Fibroblast of lung (primary cell): ENCODE data around the gene LAMC3. TPM values are rescaled to one million over a fixed set of nuclear protein-coding genes. Genes with fewer than 3 reads are reported as not detected.

Source experiments
- DNase-seq, 2 donors: peaks; one replicate each; pipeline versions ENCODE4 v3.0.0 to v3.0.0-alpha.2; 2010; ENCODE audit warnings: low read depth in 2 of 2
- H2AFZ ChIP-seq: 2 replicates; pipeline ENCODE4 v1.5.1; 2012; ENCODE audit warnings: low read length, control low read depth, inconsistent platforms
- H3K27ac ChIP-seq: 2 replicates; pipeline ENCODE4 v1.5.1; 2011; ENCODE audit warnings: low read length, control low read depth; ENCODE audit not compliant: insufficient read depth
- H3K27me3 ChIP-seq: 2 replicates; pipeline ENCODE4 v1.5.1; 2011; ENCODE audit warnings: mild to moderate bottlenecking, low read length; ENCODE audit not compliant: control insufficient read depth, insufficient read depth
- H3K36me3 ChIP-seq: 2 replicates; pipeline ENCODE4 v1.5.1; 2011; ENCODE audit warnings: low read length; ENCODE audit not compliant: control insufficient read depth, insufficient read depth
- H3K4me1 ChIP-seq: 2 replicates; pipeline ENCODE4 v1.5.1; 2011; ENCODE audit warnings: low read length; ENCODE audit not compliant: control insufficient read depth, insufficient read depth; ENCODE audit errors: extremely low read depth
- H3K4me2 ChIP-seq: 2 replicates; pipeline ENCODE4 v1.5.1; 2011; ENCODE audit warnings: low read length, control low read depth; ENCODE audit not compliant: insufficient read depth; ENCODE audit errors: extremely low read depth
- H3K4me3 ChIP-seq, 4 experiments: fragments of 200-600 bp in 1 of 4; sonication (generic) in 1 of 4; replicated peaks in 1 of 4; 2 replicates each; pipeline ENCODE4 v1.5.1; 2011 to 2016; ENCODE audit warnings: low read length in 4 of 4, low read depth in 3 of 4, mild to moderate bottlenecking in 3 of 4, control low read depth in 2 of 4, inconsistent platforms in 1 of 4, mixed read lengths in 1 of 4; ENCODE audit not compliant: insufficient read depth in 1 of 4; ENCODE audit errors: control extremely low read depth in 1 of 4
- H3K79me2 ChIP-seq: 2 replicates; pipeline ENCODE4 v1.5.1; 2012; ENCODE audit warnings: mild to moderate bottlenecking, low read length, inconsistent platforms; ENCODE audit not compliant: control insufficient read depth, insufficient read depth
- H3K9ac ChIP-seq: 2 replicates; pipeline ENCODE4 v1.5.1; 2011; ENCODE audit warnings: mild to moderate bottlenecking, low read length, control low read depth; ENCODE audit not compliant: insufficient read depth
- H3K9me3 ChIP-seq: 2 replicates; pipeline ENCODE4 v1.5.1; 2012; ENCODE audit warnings: low read depth, low read length; ENCODE audit not compliant: control insufficient read depth, insufficient read depth
- H4K20me1 ChIP-seq: 2 replicates; pipeline ENCODE4 v1.5.1; 2011; ENCODE audit warnings: low read length; ENCODE audit not compliant: control insufficient read depth, insufficient read depth; ENCODE audit errors: extremely low read depth
- CTCF ChIP-seq, 2 donors: IDR thresholded peaks in 1 of 2; conservative IDR thresholded peaks in 1 of 2; 1 replicate in 1 of 2; 2 replicates in 1 of 2; pipeline ENCODE4 v1.5.1; 2011 to 2012; ENCODE audit warnings: low read length in 2 of 2, control low read depth in 1 of 2, inconsistent platforms in 1 of 2, low read depth in 1 of 2, mild to moderate bottlenecking in 1 of 2
- EZH2 ChIP-seq: IDR thresholded peaks from 2 replicates; pipeline ENCODE4 v1.5.1; 2012; ENCODE audit warnings: low read length, control low read depth, mild to moderate bottlenecking; ENCODE audit errors: missing control alignments
- polyA plus RNA-seq, 2 donors: library from polyadenylated mRNA; depleted of rRNA in 1 of 2; stranded (reverse) in 1 of 2; unstranded in 1 of 2; fragments of >200 nt; gene quantifications; 2 replicates each; pipeline ENCODE4 v1.2.1, GENCODE V29; 2011 to 2012; ENCODE audit warnings: missing spikeins in 1 of 2
- total RNA-seq: library from RNA; depleted of rRNA; stranded (reverse); fragments of >200 nt; gene quantifications from 2 replicates; pipeline ENCODE4 v1.2.1, GENCODE V29; 2014

Gene LAMC3
- total and polyA plus RNA-seq, 2 donors (not counting 1 experiment from before 2014, with no cell fraction given) = 0.17 to 1.4 TPM

GRCh38 chr9:131116281-131117120 is 107.5 kb downstream of the LAMC3 start:
- no peak overlapping the region for H3K9ac ChIP-seq
- H3K27me3 ChIP-seq = peaks cover 8% of the 10 kb centered on the region
- H3K9me3 ChIP-seq = no peaks in the 10 kb centered on the region
- H3K4me1 ChIP-seq = no peaks in the 10 kb centered on the region
- no peaks in the 10 kb centered on the region for H3K36me3 ChIP-seq
- no peaks in the 10 kb centered on the region for H4K20me1 ChIP-seq
- H3K4me3 ChIP-seq = no peak overlapping the region
- H2AFZ ChIP-seq = no peak overlapping the region
- no peak for TF ChIP-seq EZH2
- TF ChIP-seq CTCF (conservative IDR thresholded peaks at IDR 0.05 in 1 of 2, IDR thresholded peaks at IDR 0.05 in 1 of 2; ENCODE audit: low read depth in 1 of 2, low read length in 2 of 2) = no peak
- no peak overlapping the region for H3K4me2 ChIP-seq
- H3K79me2 ChIP-seq = no peaks in the 10 kb centered on the region
- no peak for DNase-seq
- H3K27ac ChIP-seq = no peak overlapping the region

DNA sequence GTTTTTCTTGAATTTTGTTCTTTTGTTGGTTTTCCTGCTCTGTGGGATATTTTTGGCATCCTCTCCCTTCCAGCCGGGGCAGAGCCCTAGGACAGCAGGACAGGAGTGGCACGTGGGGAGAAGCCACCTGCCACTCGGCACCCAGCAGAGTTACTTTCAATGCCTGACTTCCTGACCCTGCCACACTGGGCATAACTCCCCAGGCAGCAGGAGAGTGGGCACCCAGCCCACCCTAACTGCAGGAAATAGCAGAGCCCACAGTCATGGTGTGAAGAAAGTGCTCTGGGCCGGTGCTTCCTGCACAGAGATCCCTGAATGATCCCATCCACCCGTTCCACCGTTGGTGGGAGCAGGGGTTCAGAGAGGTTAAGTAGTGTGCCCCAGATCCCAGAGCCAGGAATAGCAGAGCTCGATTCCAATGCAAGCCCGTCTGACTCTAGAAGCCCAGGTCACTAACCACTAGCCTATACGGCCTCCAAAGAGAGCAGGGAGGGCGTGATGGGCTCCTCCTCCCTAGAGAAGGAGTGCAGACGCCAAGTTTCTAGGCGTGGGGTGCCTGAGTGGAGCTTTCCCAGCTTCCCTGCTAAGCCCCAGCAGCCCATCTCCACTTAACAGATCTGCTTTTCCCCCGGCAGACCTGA is 108.3 kb downstream of the LAMC3 start:
- no peak overlapping the region for H3K4me2 ChIP-seq
- H2AFZ ChIP-seq = no peak overlapping the region

More for the DNA sequence above, 108.3 kb downstream of the LAMC3 start:
- no peaks in the 10 kb centered on the region for H4K20me1 ChIP-seq
- DNase-seq = no peak
- H3K27ac ChIP-seq = no peak overlapping the region
- H3K36me3 ChIP-seq = no peaks in the 10 kb centered on the region
- no peak overlapping the region for H3K9ac ChIP-seq
- no peaks in the 10 kb centered on the region for H3K9me3 ChIP-seq
- no peak overlapping the region for H3K4me3 ChIP-seq
- TF ChIP-seq EZH2 = no peak
- TF ChIP-seq CTCF (conservative IDR thresholded peaks at IDR 0.05 in 1 of 2, IDR thresholded peaks at IDR 0.05 in 1 of 2; ENCODE audit: low read depth in 1 of 2, low read length in 2 of 2) = no peak
- peaks cover 8% of the 10 kb centered on the region for H3K27me3 ChIP-seq
- H3K79me2 ChIP-seq = no peaks in the 10 kb centered on the region
- H3K4me1 ChIP-seq = no peaks in the 10 kb centered on the region
